K562 (cell line): Measurements from ENCODE around the gene SLC8A2. TPM values are rescaled to one million over a fixed set of nuclear protein-coding genes. Genes with fewer than 3 reads are reported as not detected.

Source experiments
- CBX5 ChIP-seq: IDR thresholded peaks from 2 replicates; pipeline ENCODE4 v1.6.1; 2014; ENCODE audit warnings: low read depth, borderline replicate concordance
- CEBPZ ChIP-seq: fragments of 150-350 bp; IDR thresholded peaks from 2 replicates; pipeline ENCODE4 v1.6.1; 2014; ENCODE audit warnings: low read depth, mild to moderate bottlenecking, low read length, borderline replicate concordance
- GTF2A2 ChIP-seq: IDR thresholded peaks from 2 replicates; pipeline ENCODE4 v1.6.1; 2016; ENCODE audit warnings: mild to moderate bottlenecking, missing genetic modification characterization, missing compliant biosample characterization
- HINFP ChIP-seq: fragments of 450-650 bp; conservative IDR thresholded peaks from 2 replicates; pipeline ENCODE4 v1.6.1; 2016; ENCODE audit warnings: missing genetic modification characterization, low read depth, mild to moderate bottlenecking, control low read depth, missing compliant biosample characterization
- MEF2D ChIP-seq: conservative IDR thresholded peaks from 2 replicates; pipeline ENCODE4 v1.6.1; 2016; ENCODE audit warnings: low read depth, missing genetic modification characterization, missing compliant biosample characterization
- NR4A1 ChIP-seq, 2 experiments: fragments of 250-450 bp in 1 of 2; fragments of 450-650 bp in 1 of 2; sonication (Bioruptor Pico) in 1 of 2; IDR thresholded peaks; 2 replicates each; pipeline versions ENCODE4 v1.4.0 to v1.6.1; 2016 to 2020; ENCODE audit warnings: mild to moderate bottlenecking in 2 of 2, missing compliant biosample characterization in 1 of 2, missing genetic modification characterization in 1 of 2, moderate library complexity in 1 of 2
- PATZ1 ChIP-seq: fragments of 250-450 bp; sonication (Bioruptor Pico); IDR thresholded peaks from 2 replicates; pipeline ENCODE4 v1.5.0; 2020; ENCODE audit warnings: mild to moderate bottlenecking, borderline replicate concordance
- POLR2A ChIP-seq: fragments of 450-650 bp; conservative IDR thresholded peaks from 2 replicates; pipeline ENCODE4 v1.6.1; 2016
- PPARD ChIP-seq: fragments of 250-450 bp; sonication (Bioruptor Pico); IDR thresholded peaks from 2 replicates; pipeline ENCODE4 v1.8.0; 2022; ENCODE audit warnings: inconsistent platforms, mild to moderate bottlenecking, moderate library complexity
- SP2 ChIP-seq: IDR thresholded peaks from 2 replicates; pipeline ENCODE4 v1.6.1; 2011; ENCODE audit warnings: mild to moderate bottlenecking, low read depth, low read length, moderate library complexity; ENCODE audit not compliant: poor library complexity, severe bottlenecking; ENCODE audit errors: extremely low read depth
- ZNF551 ChIP-seq: fragments of 250-450 bp; sonication (Bioruptor Pico); IDR thresholded peaks from 2 replicates; pipeline ENCODE4 v1.5.0; 2021; ENCODE audit warnings: mild to moderate bottlenecking, moderate library complexity
- ZNF592 ChIP-seq: fragments of 450-650 bp; IDR thresholded peaks from 2 replicates; pipeline ENCODE4 v1.6.1; 2017; ENCODE audit warnings: antibody characterized with exemption, mild to moderate bottlenecking
- polyA plus RNA-seq, 8 experiments: library from polyadenylated mRNA; depleted of rRNA in 4 of 8; stranded (reverse) in 5 of 8; unstranded in 3 of 8; fragments of >200 nt; fragmentation: Nextera tagmentation in 2 of 8; fragmentation: Illumina TruSeq in 1 of 8; extraction: Ambion mirVana in 2 of 8; extraction: Trizol in 1 of 8; gene quantifications; 2 replicates each; pipeline versions ENCODE4 v1.2.1 to v1.2.3, GENCODE V29; 2011 to 2014; ENCODE audit warnings: inconsistent platforms in 1 of 8, missing spikeins in 1 of 8
- total RNA-seq, 7 experiments: library from RNA; depleted of rRNA in 6 of 7; stranded (reverse); fragments of >200 nt in 6 of 7; fragmentation: Illumina TruSeq in 2 of 7; extraction: Trizol in 2 of 7; gene quantifications; 2 replicates each; pipeline versions ENCODE4 v1.2.1 to v1.2.3, GENCODE V29; 2011 to 2021; ENCODE audit warnings: low replicate concordance in 1 of 7

SLC8A2 gene
- total and polyA plus RNA-seq, 9 of the 15 experiments (the other 6 are each of a cell fraction or from before 2014, with no cell fraction given), result 0.07 to 0.66 (median 0.24) TPM; not detected in 3

GRCh38 chr19:47483800-47484690 is 12.4 kb upstream of the SLC8A2 start, which contains the start of gene KPTN (continued):
- no peak for TF ChIP-seq HINFP (tag)
- TF ChIP-seq PATZ1 (CRISPR knock-in tag), result no peak
- TF ChIP-seq SP2, result no peak
- no peak for TF ChIP-seq NR4A1 (CRISPR knock-in tag; IDR thresholded peaks at IDR 0.05)
- no peak for TF ChIP-seq NR4A1 (tag; IDR thresholded peaks at IDR 0.05)
- TF ChIP-seq MEF2D, result no peak
- peak; percentile 87 for TF ChIP-seq POLR2A
- no peak for TF ChIP-seq ZNF551 (CRISPR knock-in tag)
- no peak for TF ChIP-seq PPARD (CRISPR knock-in tag)
- TF ChIP-seq ZNF592, result no peak
- TF ChIP-seq CEBPZ, result no peak
- no peak for TF ChIP-seq GTF2A2 (tag)
- no peak for TF ChIP-seq CBX5
